Measurements from ENCODE around the gene PSIP1.
"Not testable (repeated sequence)": the region's sequence is repeated elsewhere in the genome, so short reads cannot be mapped to it uniquely, and the experiment has no call there.

Gene PSIP1

GRCh38 chr9:15438891-15439290, 71.9 kb downstream of the PSIP1 start:
- no peak overlapping the region for H3K4me3 ChIP-seq (ENCODE audit: low read depth in 1 of 2, low read length in 2 of 2)
- H3K4me1 ChIP-seq (ENCODE audit: insufficient read depth, low read length): no peaks in the 10 kb centered on the region
- peaks cover 47% of the 10 kb centered on the region for H3K79me2 ChIP-seq (ENCODE audit: insufficient read depth, low read length)
- no peaks in the 10 kb centered on the region for H4K20me1 ChIP-seq (ENCODE audit: insufficient read depth, low read length)
- no peak overlapping the region for H3K4me2 ChIP-seq (ENCODE audit: insufficient read depth, low read length)
- peaks cover 10% of the 10 kb centered on the region for H3K9me3 ChIP-seq (ENCODE audit: insufficient read depth, low read length, severe bottlenecking)
- no peak for TF ChIP-seq EZH2 (IDR thresholded peaks at IDR 0.05; ENCODE audit: borderline replicate concordance, low read depth, low read length, severe bottlenecking)
- ATAC-seq (ENCODE audit: insufficient read depth, low read depth) (no peak), DNase-seq (no peak)
- H3K27me3 ChIP-seq (ENCODE audit: insufficient read depth, low read length, poor library complexity): no peaks in the 10 kb centered on the region
- H3K36me3 ChIP-seq (ENCODE audit: insufficient read depth, low read length): peaks cover 74% of the 10 kb centered on the region
- H3K27ac ChIP-seq (ENCODE audit: low read length): no peak overlapping the region
- no peak overlapping the region for H3K9ac ChIP-seq (ENCODE audit: low read depth, low read length)
- no peak overlapping the region for H2AFZ ChIP-seq (ENCODE audit: low read depth, low read length)

DNA sequence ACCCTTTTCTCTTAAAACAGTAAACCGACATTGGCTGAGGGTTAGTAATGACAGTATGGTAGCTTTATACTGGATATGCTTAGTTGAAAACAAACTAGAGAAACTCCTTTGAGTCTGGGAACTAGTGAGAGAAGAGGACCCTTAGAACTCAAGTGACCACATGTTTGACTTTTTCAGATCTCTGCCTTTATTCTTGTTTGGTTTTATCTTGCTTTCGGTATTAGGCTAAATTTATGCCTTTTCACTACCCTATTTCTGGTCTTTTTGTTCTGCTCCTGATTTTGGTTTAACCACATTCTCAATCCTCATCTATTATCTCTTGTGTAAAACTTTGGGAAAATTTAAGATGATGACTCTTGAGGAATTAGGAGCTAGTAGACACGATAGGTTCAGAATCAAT, 77.1 kb downstream of the PSIP1 start:
- Histone ChIP-seq H3K4me1 (ENCODE audit: insufficient read depth, low read length) (no peaks in the 10 kb centered on the region), H4K20me1 (ENCODE audit: insufficient read depth, low read length) (peaks cover 5% of the 10 kb centered on the region), H3K27me3 (ENCODE audit: insufficient read depth, low read length, poor library complexity) (no peaks in the 10 kb centered on the region), H3K4me2 (ENCODE audit: insufficient read depth, low read length) (no peak overlapping the region), H3K27ac (ENCODE audit: low read length) (no peak overlapping the region), H3K36me3 (ENCODE audit: insufficient read depth, low read length) (peaks cover 60% of the 10 kb centered on the region), H2AFZ (ENCODE audit: low read depth, low read length) (no peak overlapping the region), H3K9ac (ENCODE audit: low read depth, low read length) (no peak overlapping the region), H3K79me2 (ENCODE audit: insufficient read depth, low read length) (peaks cover 72% of the 10 kb centered on the region), H3K9me3 (ENCODE audit: insufficient read depth, low read length, severe bottlenecking) (no peaks in the 10 kb centered on the region), H3K4me3 (ENCODE audit: low read depth in 1 of 2, low read length in 2 of 2) (no peak overlapping the region)
- TF ChIP-seq EZH2 (IDR thresholded peaks at IDR 0.05; ENCODE audit: borderline replicate concordance, low read depth, low read length, severe bottlenecking): no peak
- TF ChIP-seq CTCF (IDR thresholded peaks at IDR 0.05; ENCODE audit: borderline replicate concordance, extremely low read depth, low read length, poor library complexity, severe bottlenecking): no peak
- DNase-seq (no peak), ATAC-seq (ENCODE audit: insufficient read depth, low read depth) (no peak)

DNA sequence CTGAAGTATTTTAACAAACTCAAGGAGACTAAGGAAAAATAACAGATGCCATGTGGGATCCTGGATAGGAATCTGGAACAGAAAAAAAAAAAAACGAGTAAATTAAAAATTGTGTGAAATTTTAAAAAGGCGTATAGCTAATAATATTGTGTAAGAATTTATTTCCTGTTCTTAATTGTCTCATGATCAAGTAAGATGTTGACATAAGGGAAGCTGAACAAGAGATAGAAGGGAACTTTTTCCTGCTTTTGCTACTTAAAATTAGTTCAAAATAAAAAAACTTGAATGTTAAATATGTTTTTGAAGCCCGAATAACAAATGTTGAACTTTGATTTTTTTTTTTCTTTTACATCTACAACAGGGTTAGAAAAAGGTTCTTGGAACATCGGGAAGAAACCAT, 77.6 kb downstream of the PSIP1 start:
- Histone ChIP-seq H3K4me2 (ENCODE audit: insufficient read depth, low read length) (no peak overlapping the region), H3K36me3 (ENCODE audit: insufficient read depth, low read length) (peaks cover 55% of the 10 kb centered on the region), H3K27ac (ENCODE audit: low read length) (no peak overlapping the region), H3K4me3 (ENCODE audit: low read depth in 1 of 2, low read length in 2 of 2) (no peak overlapping the region), H4K20me1 (ENCODE audit: insufficient read depth, low read length) (peaks cover 5% of the 10 kb centered on the region), H3K9me3 (ENCODE audit: insufficient read depth, low read length, severe bottlenecking) (no peaks in the 10 kb centered on the region), H3K27me3 (ENCODE audit: insufficient read depth, low read length, poor library complexity) (no peaks in the 10 kb centered on the region), H3K9ac (ENCODE audit: low read depth, low read length) (no peak overlapping the region), H3K79me2 (ENCODE audit: insufficient read depth, low read length) (peaks cover 72% of the 10 kb centered on the region), H2AFZ (ENCODE audit: low read depth, low read length) (no peak overlapping the region), H3K4me1 (ENCODE audit: insufficient read depth, low read length) (no peaks in the 10 kb centered on the region)
- ATAC-seq (ENCODE audit: insufficient read depth, low read depth) (no peak), DNase-seq (no peak)
- no peak for TF ChIP-seq EZH2 (IDR thresholded peaks at IDR 0.05; ENCODE audit: borderline replicate concordance, low read depth, low read length, severe bottlenecking)
- TF ChIP-seq CTCF (IDR thresholded peaks at IDR 0.05; ENCODE audit: borderline replicate concordance, extremely low read depth, low read length, poor library complexity, severe bottlenecking): no peak

- Histone ChIP-seq H3K36me3 (ENCODE audit: insufficient read depth, low read length) (peaks cover 54% of the 10 kb centered on the region), H3K9ac (ENCODE audit: low read depth, low read length) (no peak overlapping the region), H3K79me2 (ENCODE audit: insufficient read depth, low read length) (peaks cover 75% of the 10 kb centered on the region)
These were observed 79.6 kb downstream of the PSIP1 start for GRCh38 chr9:15430920-15431844.

GRCh38 chr9:15427702-15428101, 83.1 kb downstream of the PSIP1 start:
- peaks cover 31% of the 10 kb centered on the region for H3K4me1 ChIP-seq (ENCODE audit: insufficient read depth, low read length)
- H4K20me1 ChIP-seq (ENCODE audit: insufficient read depth, low read length): not testable (repeated sequence)
- peaks cover 90% of the 10 kb centered on the region for H3K79me2 ChIP-seq (ENCODE audit: insufficient read depth, low read length)

More at GRCh38 chr9:15430920-15431844, 79.6 kb downstream of the PSIP1 start:
- Histone ChIP-seq H3K4me3 (ENCODE audit: low read depth in 1 of 2, low read length in 2 of 2) (no peak overlapping the region), H3K27ac (ENCODE audit: low read length) (no peak overlapping the region), H3K27me3 (ENCODE audit: insufficient read depth, low read length, poor library complexity) (no peaks in the 10 kb centered on the region), H4K20me1 (ENCODE audit: insufficient read depth, low read length) (peaks cover 6% of the 10 kb centered on the region), H3K4me2 (ENCODE audit: insufficient read depth, low read length) (no peak overlapping the region), H2AFZ (ENCODE audit: low read depth, low read length) (no peak overlapping the region), H3K9me3 (ENCODE audit: insufficient read depth, low read length, severe bottlenecking) (no peaks in the 10 kb centered on the region), H3K4me1 (ENCODE audit: insufficient read depth, low read length) (peaks cover 5% of the 10 kb centered on the region; the same call in 1 of the 2 replicates)
- TF ChIP-seq CTCF (IDR thresholded peaks at IDR 0.05; ENCODE audit: borderline replicate concordance, extremely low read depth, low read length, poor library complexity, severe bottlenecking) (no peak), EZH2 (IDR thresholded peaks at IDR 0.05; ENCODE audit: borderline replicate concordance, low read depth, low read length, severe bottlenecking) (no peak)
- ATAC-seq (ENCODE audit: insufficient read depth, low read depth) (no peak; the same call in 2 of the 3 replicates), DNase-seq (no peak)

More at GRCh38 chr9:15427702-15428101, 83.1 kb downstream of the PSIP1 start:
- H3K9me3 ChIP-seq (ENCODE audit: insufficient read depth, low read length, severe bottlenecking); H3K27me3 ChIP-seq (ENCODE audit: insufficient read depth, low read length, poor library complexity); H3K27ac ChIP-seq (ENCODE audit: low read length); DNase-seq; ATAC-seq (ENCODE audit: insufficient read depth, low read depth); H3K4me3 ChIP-seq (ENCODE audit: low read depth in 1 of 2, low read length in 2 of 2); H3K4me2 ChIP-seq (ENCODE audit: insufficient read depth, low read length); H3K9ac ChIP-seq (ENCODE audit: low read depth, low read length); H2AFZ ChIP-seq (ENCODE audit: low read depth, low read length): not testable (repeated sequence)
- peaks cover 50% of the 10 kb centered on the region for H3K36me3 ChIP-seq (ENCODE audit: insufficient read depth, low read length)
